Measurements from ENCODE around the gene PISD.

The PISD gene

DNA sequence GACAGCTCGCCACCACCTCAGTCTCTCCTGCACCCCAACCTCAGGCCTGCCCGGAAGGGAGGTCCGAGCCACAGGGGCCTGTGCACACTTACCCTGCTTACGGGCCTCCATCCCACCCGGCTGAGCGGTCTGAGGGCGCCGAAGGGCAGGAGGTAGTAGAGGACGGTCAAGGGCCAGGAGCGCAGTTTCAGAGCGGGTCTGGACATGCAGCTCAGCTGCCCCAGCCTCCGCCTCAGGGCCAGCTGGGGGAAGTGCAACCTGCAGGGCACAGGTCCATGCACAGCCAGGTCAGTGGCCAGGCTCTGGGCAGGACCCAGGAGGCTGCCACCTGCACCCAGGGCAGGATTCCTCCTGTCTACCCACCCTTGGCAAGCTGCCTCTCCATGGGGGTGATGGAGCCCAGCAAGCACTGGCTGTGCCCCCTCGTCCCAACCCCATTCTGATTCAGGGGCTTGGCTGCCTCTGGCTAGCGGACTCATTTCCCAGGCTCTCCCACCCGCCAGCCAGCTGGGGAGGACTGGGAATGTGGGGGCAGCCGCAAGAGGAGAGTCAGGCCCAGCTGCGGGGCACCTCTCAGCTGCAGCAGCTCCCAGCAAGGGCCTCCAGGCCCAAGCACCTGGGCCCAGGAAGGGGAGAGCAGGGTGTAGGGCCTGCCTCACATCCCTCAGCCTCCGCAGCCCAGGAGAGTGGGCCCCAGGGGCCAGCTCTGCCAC lies 38.3 kb downstream of the PISD start:
- no peak for DNase-seq

DNA sequence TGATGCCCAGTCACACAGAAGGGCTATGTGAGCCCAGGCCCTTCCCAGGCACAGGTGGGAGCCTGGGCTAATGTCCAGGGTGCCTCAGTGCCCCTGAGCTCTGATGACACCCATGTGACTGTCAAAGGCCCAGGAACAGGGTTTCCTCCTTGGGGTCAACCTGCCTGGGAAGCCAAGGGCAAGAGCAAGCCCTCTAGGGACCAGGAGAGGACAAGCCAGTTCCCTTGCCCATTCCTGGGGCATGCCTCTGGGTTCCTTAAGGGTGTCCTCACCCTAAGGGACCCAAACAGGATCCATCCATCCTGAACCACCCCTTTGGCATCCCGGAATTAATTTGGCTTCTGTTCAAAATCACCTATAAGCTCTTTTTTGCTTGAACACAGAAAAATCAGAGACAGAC lies 39.0 kb downstream of the PISD start:
- DNase-seq = no peak

DNA sequence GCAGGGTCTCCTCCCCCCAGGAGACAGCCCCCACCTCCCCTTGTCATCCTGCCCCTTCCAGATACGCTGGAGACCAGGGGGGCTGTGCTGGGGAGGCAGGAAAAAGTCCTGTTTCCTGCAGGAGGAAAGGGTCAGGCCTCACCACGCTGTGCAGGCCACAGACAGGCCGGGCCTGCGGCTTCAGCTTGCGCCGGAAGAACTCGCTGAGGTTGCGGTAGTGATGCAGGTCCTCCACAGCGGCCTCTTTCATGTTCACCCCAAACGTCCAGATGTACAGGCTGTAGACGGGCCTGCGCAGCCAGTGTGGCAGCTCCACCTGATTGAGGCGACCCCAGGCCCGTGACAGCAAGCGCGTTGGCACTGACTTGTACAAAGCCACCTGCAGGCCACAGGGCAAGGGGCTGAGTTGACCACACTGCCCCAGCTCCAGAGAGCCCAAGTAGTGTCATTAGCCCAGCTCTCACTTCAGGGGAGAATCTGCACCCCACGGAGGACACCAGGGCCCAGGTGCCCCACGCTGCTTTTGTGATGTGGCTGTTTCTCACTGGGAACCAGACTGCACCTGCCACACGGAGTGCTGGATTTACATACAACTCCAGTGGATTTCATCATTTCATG lies 40.4 kb downstream of the PISD start:
- DNase-seq = no peak

DNA sequence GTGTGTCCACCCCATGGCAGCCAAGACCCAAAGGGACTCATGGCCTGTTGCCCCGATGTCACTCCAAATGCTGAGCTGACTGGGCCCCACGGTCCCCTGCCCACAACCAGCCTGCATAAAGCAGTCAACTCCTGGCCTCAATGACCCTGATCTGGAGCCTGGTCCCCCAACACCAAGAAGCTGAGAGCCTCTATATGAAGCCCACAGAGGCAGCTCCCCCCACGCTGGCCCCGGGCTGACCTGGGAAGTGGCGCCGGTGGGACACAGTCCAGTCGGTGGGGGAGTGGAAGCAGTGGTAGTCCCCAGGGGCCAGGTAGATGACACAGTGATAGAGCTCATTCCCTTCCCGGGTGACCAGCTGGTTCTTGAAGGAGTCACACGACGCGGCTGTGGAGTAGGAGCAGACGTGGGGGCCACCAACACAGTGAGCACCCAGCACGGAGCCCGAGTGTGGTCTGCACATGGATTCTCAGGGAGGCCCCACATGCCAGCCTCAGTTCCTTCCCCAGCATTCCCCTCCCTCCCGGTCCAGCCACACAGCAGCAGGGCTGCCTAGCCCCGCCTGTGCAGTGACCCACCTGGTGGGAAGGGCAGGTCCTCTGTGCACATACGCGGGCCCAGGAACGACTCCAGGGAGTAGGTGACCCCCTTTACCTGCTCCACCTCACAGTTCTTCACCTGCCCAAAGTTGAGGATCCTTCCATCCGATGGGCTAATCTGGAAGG lies 41.1 kb downstream of the PISD start:
- DNase-seq = no peak

DNA sequence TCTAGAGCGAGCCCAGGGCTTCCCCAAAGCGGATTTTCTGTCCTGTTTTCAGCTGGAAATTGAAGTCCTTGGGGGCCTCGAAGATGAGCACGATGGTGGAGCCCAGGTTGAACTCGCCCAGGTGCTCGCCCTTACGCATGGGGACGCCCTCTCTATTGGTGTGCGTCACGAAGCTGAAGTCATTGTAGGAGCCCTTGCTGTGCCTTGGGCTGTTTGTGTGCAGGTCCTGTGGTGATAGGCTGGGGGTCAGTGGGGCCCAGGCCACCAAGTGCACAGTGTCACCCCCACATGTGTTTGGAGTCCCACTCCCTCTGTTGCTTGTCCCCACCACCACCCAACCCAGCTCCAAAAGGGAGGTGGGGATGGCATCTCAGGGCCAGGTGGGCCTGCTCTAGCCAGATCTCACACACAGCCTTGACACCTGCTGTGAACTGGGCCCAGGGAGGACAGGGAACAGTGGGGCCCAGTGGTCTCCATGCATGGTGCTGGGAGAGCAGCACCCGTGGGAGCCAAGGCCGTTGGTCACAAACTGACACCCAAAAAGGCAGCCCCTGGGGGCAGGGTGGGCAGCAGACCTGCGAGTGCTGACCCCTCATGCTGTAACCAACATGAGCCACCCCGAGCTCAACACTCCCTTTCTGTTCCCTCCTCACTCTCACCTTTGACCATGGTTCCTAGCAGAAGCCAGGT lies 42.3 kb downstream of the PISD start:
- no peak for DNase-seq

DNA sequence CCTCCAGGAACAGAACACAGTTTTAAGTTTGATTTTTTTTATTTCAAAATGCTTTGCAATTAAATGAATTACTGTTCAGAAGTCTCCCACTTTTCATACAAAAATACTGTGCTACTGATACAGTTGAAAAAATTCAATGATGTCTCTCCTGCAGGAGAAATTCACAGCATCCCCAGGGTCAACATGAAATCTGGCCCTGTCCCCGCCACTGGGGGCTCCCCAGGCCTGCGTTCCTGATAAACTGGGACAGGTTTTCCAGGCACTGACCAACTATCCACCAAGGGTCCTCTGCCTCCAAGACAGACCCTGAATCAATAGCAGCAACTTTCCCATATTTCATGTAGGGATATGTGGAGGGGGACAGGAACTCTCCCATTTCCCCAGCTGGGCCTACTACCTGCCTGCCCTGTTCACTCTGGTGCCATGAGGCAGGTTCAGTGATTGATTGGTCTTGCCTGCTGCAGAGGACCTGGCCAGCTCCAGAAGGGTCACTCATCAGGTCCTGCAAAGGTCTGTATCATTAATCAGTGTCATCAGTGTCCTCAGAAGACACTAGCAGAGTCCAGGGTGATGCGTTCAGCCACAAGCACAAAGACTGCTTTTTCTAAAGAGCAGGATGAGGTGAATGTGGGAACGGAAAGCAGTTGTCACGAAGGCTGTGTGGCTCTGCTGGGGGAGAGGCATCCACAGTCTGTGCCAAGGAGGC lies 43.4 kb downstream of the PISD start:
- no peak for DNase-seq

DNA sequence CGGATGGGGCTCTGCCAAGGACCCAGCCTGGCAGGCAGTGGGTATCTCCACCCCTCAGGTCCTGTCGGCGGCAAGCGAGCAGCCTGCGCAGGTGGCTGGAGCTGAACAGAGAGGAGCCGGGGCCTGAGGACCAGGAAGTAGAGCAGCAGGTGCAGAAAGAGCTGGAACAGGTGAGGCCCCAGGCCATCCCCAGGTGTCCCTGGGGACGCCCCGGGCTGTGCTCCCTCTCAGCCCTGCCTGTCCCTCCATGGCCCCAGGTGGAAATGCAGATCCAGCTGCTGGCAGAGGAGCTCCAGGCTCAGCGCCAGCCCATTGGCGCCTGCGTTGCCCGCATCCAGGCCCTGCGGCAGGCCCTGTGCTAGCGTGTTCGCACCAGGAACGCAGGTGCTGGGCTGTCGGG lies 44.0 kb downstream of the PISD start:
- DNase-seq = no peak

DNA sequence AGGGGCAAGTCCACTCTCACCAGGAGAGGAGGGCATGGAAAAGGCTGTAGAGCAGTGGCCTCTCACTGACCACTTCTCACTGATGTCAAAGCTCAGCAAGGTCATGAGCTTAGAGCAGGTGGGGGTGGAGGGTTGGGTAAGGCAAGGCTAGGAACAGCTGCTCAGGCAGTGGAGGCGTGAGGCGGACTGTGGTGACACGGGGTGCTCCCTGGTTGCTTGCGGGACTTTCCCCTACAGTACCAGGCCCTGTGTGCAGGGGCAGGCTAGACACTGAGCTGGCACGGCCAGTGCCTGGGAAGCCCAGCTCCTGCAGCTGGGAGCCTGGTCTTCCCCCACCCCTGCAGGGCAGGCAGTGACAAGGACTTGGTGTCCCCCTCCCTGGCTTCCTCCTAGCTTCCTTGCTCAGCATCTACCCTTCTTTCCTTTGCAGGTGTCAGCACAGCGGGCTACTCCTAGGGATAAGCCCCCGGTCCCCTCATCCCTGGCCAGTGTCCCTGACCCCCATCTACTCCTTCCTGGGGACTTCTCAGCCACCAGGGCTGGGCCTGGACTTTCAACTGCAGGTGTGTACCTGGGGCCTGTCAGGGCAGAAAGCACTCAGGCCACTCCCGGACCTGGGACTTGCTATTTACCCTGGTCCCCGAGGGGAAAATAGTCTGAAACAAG lies 45.6 kb downstream of the PISD start:
- no peak for DNase-seq

DNA sequence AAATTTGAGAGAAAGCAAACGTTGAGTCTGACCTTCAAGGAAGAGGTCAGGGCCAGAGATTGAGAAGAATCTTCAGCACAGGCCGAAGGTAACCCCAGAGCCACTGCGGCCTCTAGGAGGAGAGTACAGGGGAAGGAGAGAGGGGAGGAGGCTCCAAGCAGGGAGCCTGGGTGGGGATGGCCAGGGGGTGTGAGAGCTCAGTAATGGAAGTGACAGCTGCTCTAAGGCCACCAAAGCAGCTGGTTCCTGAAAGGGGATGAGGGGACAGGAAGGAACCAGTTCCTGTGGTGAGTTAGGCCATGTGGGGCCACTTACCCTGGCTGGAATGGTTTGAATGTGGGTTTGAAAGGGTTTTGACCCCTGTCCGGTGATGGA lies 46.1 kb downstream of the PISD start:
- no peak for DNase-seq

DNA sequence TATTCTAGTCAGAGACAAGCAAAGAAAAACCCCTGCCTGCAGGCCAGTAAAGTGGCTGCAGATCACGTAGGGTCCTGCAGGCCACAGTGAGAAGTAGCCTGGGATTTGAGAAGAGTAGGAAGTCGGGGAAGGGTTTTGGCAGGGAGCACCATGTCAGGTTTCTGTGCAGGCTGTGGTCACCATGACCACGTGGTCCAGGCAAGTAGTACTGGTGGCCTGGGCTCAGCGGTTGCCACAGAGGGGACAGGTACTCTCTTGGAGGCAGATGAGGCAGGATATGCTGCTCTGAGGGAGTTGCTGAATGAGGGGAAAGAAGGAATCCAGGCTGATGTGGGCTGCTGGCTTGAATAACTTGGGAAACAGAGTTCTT lies 46.5 kb downstream of the PISD start:
- no peak for DNase-seq

DNA sequence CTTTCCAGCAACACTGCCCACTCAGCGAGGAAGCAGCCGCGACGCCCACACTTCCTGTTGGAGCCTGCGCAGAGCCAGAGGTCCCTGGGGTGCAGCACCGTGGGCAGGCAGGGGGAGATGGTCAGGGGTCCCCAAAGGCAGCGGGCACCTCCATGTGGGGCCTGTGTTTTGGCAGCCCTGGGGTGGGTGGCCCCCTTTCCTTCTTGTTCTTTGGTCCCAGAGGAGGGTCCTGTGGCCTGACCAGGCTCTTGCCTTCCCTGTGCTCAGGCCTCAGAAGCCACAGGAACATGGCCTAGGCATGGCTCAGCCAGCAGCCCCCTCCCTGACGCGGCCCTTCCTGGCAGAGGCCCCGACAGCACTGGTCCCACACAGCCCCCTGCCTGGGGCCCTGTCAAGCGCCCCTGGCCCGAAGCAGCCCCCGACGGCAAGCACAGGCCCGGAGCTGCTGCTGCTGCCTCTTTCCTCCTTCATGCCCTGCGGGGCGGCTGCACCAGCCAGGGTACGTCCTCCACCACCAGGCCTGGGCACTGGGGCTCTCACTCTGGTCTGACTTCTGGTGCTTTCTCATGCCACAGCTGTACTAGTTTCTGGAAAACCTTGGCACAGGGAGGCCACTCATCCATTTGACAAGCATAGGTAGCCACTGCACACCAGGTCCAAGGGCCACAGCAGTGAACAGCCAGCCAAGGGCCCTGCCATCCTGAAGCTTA lies 47.1 kb downstream of the PISD start:
- no peak for DNase-seq

DNA sequence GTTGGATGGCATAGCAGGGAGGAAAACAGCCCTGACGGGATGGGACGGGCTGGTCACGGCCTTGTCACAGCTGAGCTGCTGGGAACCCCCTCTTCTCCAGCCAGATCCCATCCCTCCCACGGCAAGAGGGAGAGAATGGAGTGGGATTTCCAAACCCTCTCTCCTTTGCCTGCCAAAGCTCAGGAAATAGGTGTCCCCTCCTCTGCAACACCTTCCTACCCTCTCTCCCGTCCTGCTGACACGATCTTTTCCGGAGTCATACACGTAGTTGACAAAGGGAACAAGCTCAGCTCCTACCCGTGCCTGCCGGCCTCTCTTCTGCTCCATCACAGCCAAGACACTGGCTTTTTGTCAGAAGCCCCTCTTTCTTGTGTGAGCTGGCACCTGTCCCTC lies 48.1 kb downstream of the PISD start:
- DNase-seq = no peak

DNA sequence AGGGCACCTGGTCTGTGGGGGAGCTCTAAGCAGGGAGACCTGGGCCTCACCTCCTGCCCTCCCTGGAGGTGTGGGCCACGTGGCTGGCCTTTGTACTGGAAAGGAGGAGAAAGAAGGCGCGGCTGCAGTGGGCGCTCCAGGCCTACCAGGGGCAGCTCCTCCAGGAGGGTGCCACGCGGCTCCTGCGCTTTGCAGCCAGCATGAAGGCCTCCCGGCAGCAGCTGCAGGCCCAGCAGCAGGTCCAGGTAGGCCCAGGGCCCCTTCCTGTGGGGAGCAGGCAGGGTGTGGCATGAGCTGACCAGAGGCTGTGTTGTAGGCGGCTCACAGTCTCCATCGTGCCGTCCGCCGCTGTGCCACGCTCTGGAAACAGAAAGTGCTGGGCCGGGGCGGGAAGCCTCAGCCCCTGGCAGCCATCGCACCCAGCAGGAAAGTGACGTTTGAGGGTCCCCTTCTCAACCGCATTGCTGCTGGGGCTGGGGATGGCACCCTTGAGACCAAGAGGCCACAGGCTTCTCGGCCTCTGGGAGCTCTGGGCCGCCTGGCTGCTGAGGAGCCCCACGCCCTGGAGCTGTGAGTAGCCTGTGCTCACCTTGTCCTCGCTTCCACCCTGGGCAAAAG lies 48.6 kb downstream of the PISD start:
- no peak for DNase-seq

DNA sequence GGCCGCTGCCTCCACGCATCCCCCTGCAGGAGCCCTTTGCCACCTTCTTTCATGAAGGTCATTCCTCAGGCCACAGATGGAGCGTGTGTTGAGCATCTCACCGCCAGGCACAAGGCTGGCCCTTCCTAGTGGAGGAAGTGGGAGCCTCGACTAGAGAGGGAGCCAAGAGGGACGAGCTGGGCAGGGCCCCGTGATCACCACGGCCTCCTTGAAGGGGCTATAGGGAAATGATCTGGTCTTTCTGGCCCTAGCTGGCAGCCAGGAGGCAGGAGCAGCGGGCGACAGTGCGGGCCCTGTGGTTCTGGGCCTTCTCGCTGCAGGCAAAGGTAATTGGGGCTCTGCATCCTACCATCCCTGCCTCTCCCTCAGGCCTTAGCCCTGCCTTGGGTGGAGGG lies 49.1 kb downstream of the PISD start:
- no peak for DNase-seq

DNA sequence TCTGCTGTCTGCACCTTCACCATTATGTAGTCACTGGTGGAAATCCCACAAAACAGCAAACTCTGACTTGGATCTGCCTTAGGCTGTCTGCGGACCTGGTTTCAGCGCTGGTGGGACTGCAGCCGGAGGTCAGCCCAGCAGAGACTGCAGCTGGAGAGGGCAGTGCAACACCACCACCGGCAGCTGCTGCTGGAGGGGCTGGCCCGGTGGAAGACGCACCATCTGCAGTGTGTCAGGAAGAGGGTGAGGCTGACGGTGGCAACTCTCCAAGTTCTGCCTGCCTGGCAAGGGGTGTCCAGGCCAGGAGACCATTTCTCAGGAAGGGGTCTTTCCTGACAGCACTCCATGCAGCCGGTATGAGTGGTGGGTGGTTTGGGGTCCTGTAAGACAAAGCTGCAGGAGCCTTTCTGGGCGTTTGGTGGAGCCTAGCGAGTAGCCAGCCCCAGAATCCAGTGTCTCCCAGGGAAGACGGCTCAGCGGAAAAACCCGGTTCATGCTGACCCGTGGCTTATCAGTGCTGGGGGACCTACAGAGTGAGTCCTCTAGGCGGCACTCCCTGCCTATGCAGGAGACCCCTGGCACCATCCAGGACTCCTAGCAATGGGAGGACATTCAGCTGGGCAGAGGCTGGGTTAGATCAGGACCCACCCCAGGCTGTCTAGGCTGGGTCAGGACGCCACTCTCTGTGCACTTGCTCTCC lies 50.8 kb downstream of the PISD start:
- DNase-seq = no peak

DNA sequence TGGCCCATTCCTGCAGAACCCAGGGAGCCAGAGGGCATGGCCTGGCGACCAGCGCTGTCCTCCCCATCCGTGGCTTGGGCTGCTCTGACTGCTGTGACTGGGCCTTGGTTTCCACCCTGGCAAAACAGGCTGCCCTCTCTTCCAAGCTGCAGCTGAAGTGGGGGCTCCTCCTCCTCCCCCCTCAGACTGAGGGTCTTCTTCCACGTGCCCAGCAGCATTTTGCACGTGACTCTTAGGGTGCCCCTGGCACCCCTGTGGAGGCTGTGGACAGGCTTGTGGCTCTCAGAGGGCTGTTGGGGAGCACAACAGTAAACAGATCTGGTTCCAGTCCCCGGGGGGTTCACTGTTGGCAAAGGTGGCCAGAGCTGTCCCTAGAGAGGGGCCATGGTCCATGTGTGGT lies 51.4 kb downstream of the PISD start:
- no peak for DNase-seq

DNA sequence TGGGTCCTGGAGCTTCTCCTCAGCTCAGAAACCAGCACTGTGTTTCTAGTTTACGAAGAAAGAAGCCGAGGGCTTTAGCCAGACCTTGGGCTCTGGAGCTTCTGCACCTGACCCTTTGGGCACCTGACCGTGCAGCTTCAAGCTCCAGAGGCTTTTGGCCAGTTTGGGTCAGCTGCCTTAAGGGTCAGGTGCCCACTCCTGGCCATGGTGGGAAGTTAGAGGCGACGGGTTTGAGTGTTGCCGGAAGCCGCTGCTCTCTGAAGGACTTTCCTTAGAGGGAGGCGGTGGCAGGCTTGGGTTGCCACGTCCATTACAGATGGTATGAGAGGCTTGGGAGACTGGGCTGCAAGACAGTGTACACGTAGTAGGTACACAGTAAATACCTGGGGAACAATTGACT lies 52.3 kb downstream of the PISD start:
- no peak for DNase-seq

DNA sequence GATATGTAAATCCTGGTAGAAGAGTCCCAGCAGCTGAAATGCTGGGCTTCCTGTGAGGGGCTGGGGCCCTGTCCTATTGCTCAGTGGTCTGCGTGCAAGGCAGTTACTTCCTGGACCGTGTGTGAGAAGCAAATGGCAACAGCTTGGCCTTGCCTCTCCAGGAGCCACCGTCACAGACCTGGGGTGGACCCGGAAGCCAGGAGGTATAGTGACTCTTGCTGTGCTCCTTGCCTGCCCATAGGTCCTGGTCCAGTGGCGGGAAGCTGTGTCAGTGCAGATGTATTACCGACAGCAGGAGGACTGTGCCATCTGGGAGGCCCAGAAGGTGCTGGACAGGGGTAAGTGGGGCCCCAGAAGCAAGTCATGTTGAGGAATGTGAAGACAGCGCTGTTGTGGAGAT lies 54.3 kb downstream of the PISD start:
- DNase-seq = no peak

DNA sequence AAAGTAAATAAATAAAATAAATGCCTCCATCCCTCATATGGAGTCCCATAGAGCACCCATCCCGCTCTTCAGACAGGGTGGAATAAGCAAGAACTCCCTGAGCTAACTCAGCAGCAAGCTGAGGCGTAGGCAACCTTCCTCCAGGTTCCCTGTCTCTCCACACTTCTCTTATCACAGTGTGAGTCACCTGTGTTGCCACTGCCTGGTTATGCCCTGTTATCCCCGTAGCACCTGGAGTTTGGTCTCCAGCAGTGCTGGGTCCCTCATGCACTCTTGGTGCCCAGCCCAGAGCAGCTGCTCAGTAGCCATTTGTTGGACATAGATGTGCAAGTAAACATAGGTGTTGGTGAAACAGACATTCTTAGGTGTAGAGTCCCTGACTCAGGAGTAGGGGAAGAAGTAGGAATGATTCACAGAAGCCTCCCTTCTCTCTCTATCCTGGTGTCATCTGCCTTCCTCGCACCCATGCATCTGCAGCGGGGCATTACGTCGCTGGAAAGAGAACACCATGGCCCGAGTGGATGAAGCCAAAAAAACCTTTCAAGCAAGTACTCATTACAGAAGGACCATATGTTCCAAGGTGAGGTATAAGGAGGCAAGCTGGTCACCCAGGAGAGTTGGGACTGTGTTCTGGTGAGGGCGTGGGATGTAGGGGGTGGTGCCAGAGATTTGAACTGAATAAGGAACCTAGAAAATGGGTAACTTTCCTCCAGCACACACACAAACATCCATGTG lies 56.0 kb downstream of the PISD start:
- no peak for DNase-seq

Measured in Kasumi-1 (cell line).